Measurements from ENCODE around the gene EPAS1. TPM values are rescaled to one million over a fixed set of nuclear protein-coding genes. Genes with fewer than 3 reads are reported as not detected.

The EPAS1 gene
- total RNA-seq, 3 donors from 2014 or later: 92.5 to 274 (median 229) TPM

DNA sequence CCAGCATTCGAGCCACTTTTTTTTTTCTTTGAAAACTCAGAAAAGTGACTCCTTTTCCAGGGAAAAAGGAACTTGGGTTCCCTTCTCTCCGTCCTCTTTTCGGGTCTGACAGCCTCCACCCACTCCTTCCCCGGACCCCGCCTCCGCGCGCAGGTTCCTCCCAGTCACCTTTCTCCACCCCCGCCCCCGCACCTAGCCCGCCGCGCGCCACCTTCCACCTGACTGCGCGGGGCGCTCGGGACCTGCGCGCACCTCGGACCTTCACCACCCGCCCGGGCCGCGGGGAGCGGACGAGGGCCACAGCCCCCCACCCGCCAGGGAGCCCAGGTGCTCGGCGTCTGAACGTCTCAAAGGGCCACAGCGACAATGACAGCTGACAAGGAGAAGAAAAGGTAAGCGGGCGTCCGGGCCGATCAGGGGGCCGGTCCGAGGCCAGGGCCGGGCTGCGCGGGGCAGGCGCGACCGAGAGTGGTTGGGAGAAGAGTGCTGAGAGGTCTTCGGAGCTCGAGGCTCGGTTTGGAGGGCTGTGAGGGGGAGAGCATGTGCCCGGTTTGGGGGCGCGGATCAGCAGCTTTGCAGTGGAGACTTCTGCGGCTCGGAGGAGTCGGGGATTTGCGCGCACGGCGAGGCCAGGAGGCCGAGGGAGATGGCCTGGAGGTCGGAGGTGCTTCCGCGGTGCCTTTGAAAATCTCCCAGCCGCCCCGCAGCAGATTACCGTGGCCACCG, 502 bp downstream of the EPAS1 start:
- no peaks in the 10 kb centered on the region for H3K27me3 ChIP-seq
- intact Hi-C loops (cut with DNase I; ENCODE audit: low total_unique reads): no loop called here
- H3K36me3 ChIP-seq: no peaks in the 10 kb centered on the region
- no peaks in the 10 kb centered on the region for H3K4me1 ChIP-seq
- H3K4me3 ChIP-seq: peak overlapping the region; percentile 68 to 96 (median 74)
- peak; percentile 86 to 87 for DNase-seq (ENCODE audit: low spot score in 2 of 2)
- H3K9me3 ChIP-seq: no peaks in the 10 kb centered on the region
- peak; percentile 45 for TF ChIP-seq POLR2A (IDR thresholded peaks at IDR 0.05)
- TF ChIP-seq, protein P1, sequence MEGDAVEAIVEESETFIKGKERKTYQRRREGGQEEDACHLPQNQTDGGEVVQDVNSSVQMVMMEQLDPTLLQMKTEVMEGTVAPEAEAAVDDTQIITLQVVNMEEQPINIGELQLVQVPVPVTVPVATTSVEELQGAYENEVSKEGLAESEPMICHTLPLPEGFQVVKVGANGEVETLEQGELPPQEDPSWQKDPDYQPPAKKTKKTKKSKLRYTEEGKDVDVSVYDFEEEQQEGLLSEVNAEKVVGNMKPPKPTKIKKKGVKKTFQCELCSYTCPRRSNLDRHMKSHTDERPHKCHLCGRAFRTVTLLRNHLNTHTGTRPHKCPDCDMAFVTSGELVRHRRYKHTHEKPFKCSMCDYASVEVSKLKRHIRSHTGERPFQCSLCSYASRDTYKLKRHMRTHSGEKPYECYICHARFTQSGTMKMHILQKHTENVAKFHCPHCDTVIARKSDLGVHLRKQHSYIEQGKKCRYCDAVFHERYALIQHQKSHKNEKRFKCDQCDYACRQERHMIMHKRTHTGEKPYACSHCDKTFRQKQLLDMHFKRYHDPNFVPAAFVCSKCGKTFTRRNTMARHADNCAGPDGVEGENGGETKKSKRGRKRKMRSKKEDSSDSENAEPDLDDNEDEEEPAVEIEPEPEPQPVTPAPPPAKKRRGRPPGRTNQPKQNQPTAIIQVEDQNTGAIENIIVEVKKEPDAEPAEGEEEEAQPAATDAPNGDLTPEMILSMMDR (IDR thresholded peaks at IDR 0.05): peak in 1 of 3 donors; percentile 15
- peak; percentile 59 to 86 (median 68) for TF ChIP-seq POLR2AphosphoS5 (IDR thresholded peaks at IDR 0.05)
- peak overlapping the region; percentile 92 to 98 for H3K27ac ChIP-seq

DNA sequence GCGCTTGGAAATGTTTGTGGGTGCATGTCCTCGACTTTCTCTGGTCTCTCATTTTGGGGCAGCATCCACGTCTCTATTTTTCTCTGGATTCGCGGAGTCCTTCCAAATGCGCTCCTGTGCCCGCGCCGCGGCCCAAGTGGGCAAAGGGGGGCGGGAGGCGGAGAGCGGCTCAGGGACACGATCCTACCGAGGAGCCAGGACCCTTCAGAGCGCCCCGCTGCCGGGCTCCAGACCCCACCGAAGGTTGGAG, 990 bp downstream of the EPAS1 start:
- Histone ChIP-seq H3K4me3 (peak overlapping the region; percentile 68 to 96 (median 74)), H3K27me3 (no peaks in the 10 kb centered on the region), H3K36me3 (no peaks in the 10 kb centered on the region), H3K4me1 (no peaks in the 10 kb centered on the region), H3K27ac (peak overlapping the region; percentile 92 to 98), H3K9me3 (no peaks in the 10 kb centered on the region)
- DNase-seq (ENCODE audit: low spot score in 2 of 2): no peak
- intact Hi-C loops (cut with DNase I; ENCODE audit: low total_unique reads): no loop called here
- no peak for TF ChIP-seq POLR2A (IDR thresholded peaks at IDR 0.05)
- no peak for TF ChIP-seq POLR2AphosphoS5 (IDR thresholded peaks at IDR 0.05)
- TF ChIP-seq, protein P1 (IDR thresholded peaks at IDR 0.05): no peak

DNA sequence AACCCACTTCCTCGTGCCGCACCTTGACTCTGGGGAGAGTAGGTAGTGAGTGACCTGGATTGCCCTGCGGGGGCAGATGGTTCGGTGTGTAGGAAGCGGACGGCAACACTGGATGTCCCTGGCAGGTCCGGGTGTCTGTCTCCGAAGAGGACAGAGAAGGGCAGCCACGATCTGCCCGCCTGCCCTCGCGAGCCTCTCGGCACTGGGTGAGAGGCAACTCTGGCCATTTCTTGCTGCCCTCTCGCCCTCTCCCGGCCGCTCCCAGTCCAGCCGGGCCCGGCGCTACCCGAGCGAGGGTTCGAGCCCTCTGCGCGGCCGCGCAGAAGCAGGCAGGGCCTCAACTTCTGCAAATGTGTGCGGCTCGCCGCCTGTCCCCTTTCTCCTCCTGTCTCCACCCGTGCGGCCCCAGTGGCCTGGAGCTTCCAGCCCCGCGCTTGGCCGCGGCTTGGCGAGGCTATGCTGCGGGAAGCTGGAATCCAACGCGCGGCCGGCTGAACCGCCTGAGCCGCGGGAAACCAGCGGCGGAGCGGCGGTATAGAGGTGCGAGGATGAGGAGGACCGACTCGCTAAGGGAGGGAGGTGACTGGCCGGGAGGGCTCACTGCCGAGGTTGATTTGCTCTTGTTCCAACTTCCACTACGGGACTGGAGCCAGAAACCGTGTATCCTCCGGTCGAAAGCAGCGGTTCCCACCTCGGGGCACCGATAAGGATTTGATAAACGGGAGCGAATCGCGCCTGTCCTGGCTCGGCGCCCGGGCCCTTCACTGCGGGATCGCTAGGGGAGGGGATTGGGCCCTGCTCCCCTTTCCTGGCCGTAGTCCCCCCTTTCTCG, 1.5 kb downstream of the EPAS1 start:
- H3K36me3 ChIP-seq: no peaks in the 10 kb centered on the region
- H3K9me3 ChIP-seq: no peaks in the 10 kb centered on the region
- peak; percentile 54 to 59 for DNase-seq (ENCODE audit: low spot score in 2 of 2)
- peak overlapping the region; percentile 92 to 98 for H3K27ac ChIP-seq
- H3K4me3 ChIP-seq: peak overlapping the region; percentile 68 to 96 (median 74)
- intact Hi-C loops (cut with DNase I; ENCODE audit: low total_unique reads): no loop called here
- TF ChIP-seq, protein P1 (IDR thresholded peaks at IDR 0.05): peak in 1 of 3 donors; percentile 14
- TF ChIP-seq POLR2AphosphoS5 (IDR thresholded peaks at IDR 0.05) (peak in 2 of 3 donors; percentile 7 to 41), POLR2A (IDR thresholded peaks at IDR 0.05) (peak; percentile 6)
- H3K4me1 ChIP-seq: no peaks in the 10 kb centered on the region
- no peaks in the 10 kb centered on the region for H3K27me3 ChIP-seq

DNA sequence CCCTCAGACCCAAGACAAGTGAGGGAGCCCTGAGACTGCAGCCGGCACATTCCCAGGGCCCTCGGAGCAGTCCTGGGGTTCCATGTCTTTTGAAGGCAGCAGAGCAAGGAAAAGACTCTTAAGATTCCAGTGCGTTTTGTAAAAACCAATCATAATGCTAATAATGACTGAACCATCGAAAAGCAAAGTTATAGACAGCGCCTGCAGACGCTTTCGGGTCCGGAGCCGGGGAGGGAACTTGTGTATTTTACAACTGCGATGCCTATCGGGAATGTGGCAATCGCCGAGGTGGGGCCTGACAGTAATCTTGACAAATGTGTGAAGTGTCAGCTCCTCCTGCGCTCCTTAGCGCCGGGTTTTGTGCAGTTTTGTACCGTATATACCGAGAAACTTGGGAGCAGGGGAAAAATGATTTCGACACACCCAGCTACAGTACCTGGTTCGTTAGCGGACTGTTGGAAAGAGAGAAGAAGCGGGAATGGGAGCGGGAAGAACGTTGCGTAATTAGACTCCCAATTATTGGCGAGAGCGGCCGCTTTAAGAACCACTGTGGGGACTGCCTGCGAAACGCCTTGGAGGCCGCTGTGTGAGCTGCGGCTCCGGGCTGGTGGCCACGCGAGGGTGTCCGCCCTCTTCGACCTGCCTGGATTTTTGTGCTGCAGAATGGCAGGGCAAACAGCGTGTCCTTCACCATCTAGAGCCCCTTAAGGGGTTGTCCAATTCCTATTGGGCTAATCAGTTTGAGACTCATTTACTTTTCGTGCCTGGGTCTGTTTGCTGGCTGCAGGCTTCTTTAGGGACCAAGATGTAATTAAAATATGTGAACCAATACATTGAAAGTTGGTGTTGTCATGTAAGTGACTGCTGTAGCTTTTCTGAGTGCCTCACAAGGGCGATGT, 2.4 kb downstream of the EPAS1 start:
- Histone ChIP-seq H3K27me3 (no peaks in the 10 kb centered on the region), H3K4me1 (no peaks in the 10 kb centered on the region), H3K27ac (peak overlapping the region; percentile 92 to 98), H3K36me3 (no peaks in the 10 kb centered on the region), H3K9me3 (no peaks in the 10 kb centered on the region), H3K4me3 (peak overlapping the region; percentile 68 to 96 (median 74))
- DNase-seq (ENCODE audit: low spot score in 2 of 2): peak in 1 of 2 donors; percentile 55
- intact Hi-C loops (cut with DNase I; ENCODE audit: low total_unique reads): no loop called here
- peak; percentile 40 to 89 (median 55) for TF ChIP-seq POLR2AphosphoS5 (IDR thresholded peaks at IDR 0.05)
- no peak for TF ChIP-seq POLR2A (IDR thresholded peaks at IDR 0.05)
- TF ChIP-seq, protein P1 (IDR thresholded peaks at IDR 0.05): no peak

Data from breast epithelium (tissue), 4 donors.